Uterus (tissue), 2 donors: ENCODE data around the gene FAM229A.

ENCODE experiments used
- POLR2A ChIP-seq, 2 donors: fragments of 450-650 bp; IDR thresholded peaks; one replicate each; pipeline ENCODE4 v1.6.1; 2016; ENCODE audit warnings: antibody characterized with exemption in 2 of 2, mild to moderate bottlenecking in 1 of 2, moderate library complexity in 1 of 2
- TF ChIP-seq, protein P1 (sequence below), 4 experiments: fragments of 200-600 bp in 2 of 4; fragments of 450-650 bp in 2 of 4; sonication (generic) in 2 of 4; IDR thresholded peaks; one replicate each; pipeline ENCODE4 v1.5.1; 2016 to 2019; ENCODE audit warnings: antibody characterized with exemption in 4 of 4, mild to moderate bottlenecking in 2 of 4, moderate library complexity in 1 of 4

DNA sequence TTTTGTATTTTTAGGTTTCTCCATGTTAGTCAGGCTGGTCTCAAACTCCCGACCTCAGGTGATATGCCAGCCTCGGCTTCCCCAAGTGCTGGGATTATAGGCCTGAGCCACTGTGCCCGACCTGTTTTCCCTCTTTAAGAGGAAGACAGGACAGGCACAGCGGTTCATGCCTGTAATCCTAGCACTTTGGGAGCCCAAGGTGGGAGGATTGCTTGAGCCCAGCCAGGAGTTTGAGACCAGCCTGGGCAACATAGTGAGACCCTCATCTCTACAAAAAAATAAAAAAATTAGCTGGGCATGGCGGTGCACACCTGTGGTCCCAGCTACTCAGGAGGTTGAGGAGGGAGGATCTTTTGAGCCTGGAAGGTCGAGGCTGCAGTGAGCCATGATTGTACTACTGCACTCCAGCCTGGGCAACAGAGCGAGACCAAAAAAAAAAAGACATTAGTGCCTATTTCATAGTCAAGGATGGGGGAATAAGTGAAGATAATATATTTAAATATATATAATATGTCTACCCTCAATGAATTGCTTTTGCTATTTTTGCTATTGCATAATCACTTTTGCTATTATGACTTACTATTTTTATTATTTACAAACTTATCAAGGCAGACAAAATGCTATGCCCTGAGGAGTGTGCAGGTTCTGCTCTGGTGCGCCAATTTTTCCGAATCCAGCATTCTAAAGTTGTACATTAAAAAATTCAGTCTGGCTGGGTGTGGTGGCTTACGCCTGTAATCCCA, 44.0 kb downstream of the FAM229A start:
- TF ChIP-seq, protein P1, sequence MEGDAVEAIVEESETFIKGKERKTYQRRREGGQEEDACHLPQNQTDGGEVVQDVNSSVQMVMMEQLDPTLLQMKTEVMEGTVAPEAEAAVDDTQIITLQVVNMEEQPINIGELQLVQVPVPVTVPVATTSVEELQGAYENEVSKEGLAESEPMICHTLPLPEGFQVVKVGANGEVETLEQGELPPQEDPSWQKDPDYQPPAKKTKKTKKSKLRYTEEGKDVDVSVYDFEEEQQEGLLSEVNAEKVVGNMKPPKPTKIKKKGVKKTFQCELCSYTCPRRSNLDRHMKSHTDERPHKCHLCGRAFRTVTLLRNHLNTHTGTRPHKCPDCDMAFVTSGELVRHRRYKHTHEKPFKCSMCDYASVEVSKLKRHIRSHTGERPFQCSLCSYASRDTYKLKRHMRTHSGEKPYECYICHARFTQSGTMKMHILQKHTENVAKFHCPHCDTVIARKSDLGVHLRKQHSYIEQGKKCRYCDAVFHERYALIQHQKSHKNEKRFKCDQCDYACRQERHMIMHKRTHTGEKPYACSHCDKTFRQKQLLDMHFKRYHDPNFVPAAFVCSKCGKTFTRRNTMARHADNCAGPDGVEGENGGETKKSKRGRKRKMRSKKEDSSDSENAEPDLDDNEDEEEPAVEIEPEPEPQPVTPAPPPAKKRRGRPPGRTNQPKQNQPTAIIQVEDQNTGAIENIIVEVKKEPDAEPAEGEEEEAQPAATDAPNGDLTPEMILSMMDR (IDR thresholded peaks at IDR 0.05), result no peak
- TF ChIP-seq POLR2A (IDR thresholded peaks at IDR 0.05), result no peak
